Astrocyte (in vitro differentiated cells and primary cell): ENCODE measurements around the gene TRRAP.

Source experiments
- CTCF ChIP-seq: IDR thresholded peaks from 2 replicates; pipeline ENCODE4 v1.5.1; 2011; ENCODE audit warnings: low read depth, mild to moderate bottlenecking, inconsistent platforms, low read length, moderate library complexity; ENCODE audit not compliant: insufficient read depth
- EZH2 ChIP-seq: IDR thresholded peaks from 2 replicates; pipeline ENCODE4 v1.6.1; 2012; ENCODE audit warnings: mild to moderate bottlenecking, low read length, inconsistent platforms; ENCODE audit not compliant: insufficient read depth

GRCh38 chr7:98833022-98833421 lies 45.3 kb upstream of the TRRAP start:
- no peak for TF ChIP-seq EZH2
- no peak for TF ChIP-seq CTCF
